ENCODE results near the gene NFE2. TPM values are rescaled to one million over a fixed set of nuclear protein-coding genes. Genes with fewer than 3 reads are reported as not detected.

Gene NFE2
- under 1 TPM in 2 of 3 donors, not detected in 1; 0.25 to 0.31 TPM for total RNA-seq
- long read RNA-seq, donor 1: 0 reads
- long read RNA-seq, donor 2: 0 reads

- intact Hi-C loops (cut with DNase I, micrococcal nuclease): no loop called here
- ATAC-seq (peak; percentile 72), DNase-seq (peak; percentile 60 to 72 (median 60))
- TF ChIP-seq, protein P1, sequence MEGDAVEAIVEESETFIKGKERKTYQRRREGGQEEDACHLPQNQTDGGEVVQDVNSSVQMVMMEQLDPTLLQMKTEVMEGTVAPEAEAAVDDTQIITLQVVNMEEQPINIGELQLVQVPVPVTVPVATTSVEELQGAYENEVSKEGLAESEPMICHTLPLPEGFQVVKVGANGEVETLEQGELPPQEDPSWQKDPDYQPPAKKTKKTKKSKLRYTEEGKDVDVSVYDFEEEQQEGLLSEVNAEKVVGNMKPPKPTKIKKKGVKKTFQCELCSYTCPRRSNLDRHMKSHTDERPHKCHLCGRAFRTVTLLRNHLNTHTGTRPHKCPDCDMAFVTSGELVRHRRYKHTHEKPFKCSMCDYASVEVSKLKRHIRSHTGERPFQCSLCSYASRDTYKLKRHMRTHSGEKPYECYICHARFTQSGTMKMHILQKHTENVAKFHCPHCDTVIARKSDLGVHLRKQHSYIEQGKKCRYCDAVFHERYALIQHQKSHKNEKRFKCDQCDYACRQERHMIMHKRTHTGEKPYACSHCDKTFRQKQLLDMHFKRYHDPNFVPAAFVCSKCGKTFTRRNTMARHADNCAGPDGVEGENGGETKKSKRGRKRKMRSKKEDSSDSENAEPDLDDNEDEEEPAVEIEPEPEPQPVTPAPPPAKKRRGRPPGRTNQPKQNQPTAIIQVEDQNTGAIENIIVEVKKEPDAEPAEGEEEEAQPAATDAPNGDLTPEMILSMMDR (IDR thresholded peaks at IDR 0.05): no peak
- Histone ChIP-seq H3K36me3 (ENCODE audit: low read depth) (no peaks in the 10 kb centered on the region), H3K9me3 (no peaks in the 10 kb centered on the region), H3K4me1 (ENCODE audit: low read depth) (peaks cover 14% of the 10 kb centered on the region), H3K4me3 (no peak within 1 kb of the TSS)
Observed at GRCh38 chr12:54300732-54301427, at the start of gene NFE2. Gene NFE2 (minus strand): TSS chr12:54301015. CDS start chr12:54295248, 5,767 bp downstream.

DNA sequence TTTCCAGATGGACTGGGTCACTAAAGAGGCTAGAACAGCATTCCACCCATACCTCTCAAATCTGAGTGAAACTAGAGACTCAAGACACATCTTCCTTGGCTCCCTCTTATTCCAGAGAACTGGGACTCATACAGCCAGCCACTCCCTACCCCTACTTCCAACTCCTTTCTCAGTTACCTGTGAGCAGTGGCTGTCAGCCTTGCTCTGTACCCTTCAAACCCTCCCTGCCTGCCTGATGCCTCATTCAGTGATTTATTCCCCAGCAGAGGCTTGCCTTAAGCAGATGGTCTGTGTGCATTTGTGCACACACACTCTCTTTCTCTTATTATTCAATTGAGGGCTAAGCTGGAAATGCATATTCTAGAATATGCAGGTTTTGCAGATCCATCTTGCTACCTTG is 48.9 kb upstream of the NFE2 start:
- H3K36me3 ChIP-seq (ENCODE audit: low read depth): peaks cover 7% of the 10 kb centered on the region
- TF ChIP-seq, protein P1 (IDR thresholded peaks at IDR 0.05): no peak
- no peaks in the 10 kb centered on the region for H3K4me1 ChIP-seq (ENCODE audit: low read depth)
- DNase-seq: no peak
- H3K4me3 ChIP-seq: no peak overlapping the region
- H3K9me3 ChIP-seq: no peaks in the 10 kb centered on the region
- intact Hi-C loops (cut with DNase I, micrococcal nuclease): no loop called here
- no peak for ATAC-seq

- H3K4me1 ChIP-seq (ENCODE audit: low read depth): no peaks in the 10 kb centered on the region
- H3K9me3 ChIP-seq: no peaks in the 10 kb centered on the region
- intact Hi-C loops (cut with DNase I, micrococcal nuclease): no loop called here
- DNase-seq (no peak), ATAC-seq (no peak)
- TF ChIP-seq, protein P1 (IDR thresholded peaks at IDR 0.05): no peak
- no peak overlapping the region for H3K4me3 ChIP-seq
- peaks cover 11% of the 10 kb centered on the region for H3K36me3 ChIP-seq (ENCODE audit: low read depth)
Observed at GRCh38 chr12:54349036-54349435, 48.2 kb upstream of the NFE2 start.

GRCh38 chr12:54341378-54342300 is 40.8 kb upstream of the NFE2 start:
- TF ChIP-seq, protein P1 (IDR thresholded peaks at IDR 0.05): no peak
- H3K4me1 ChIP-seq (ENCODE audit: low read depth): no peaks in the 10 kb centered on the region
- DNase-seq: no peak
- H3K9me3 ChIP-seq: no peaks in the 10 kb centered on the region
- no peak overlapping the region for H3K4me3 ChIP-seq
- peaks cover 4% of the 10 kb centered on the region for H3K36me3 ChIP-seq (ENCODE audit: low read depth)
- intact Hi-C loops (cut with DNase I, micrococcal nuclease): no loop called here
- ATAC-seq: no peak

GRCh38 chr12:54340846-54341245 is 40.0 kb upstream of the NFE2 start:
- Histone ChIP-seq H3K36me3 (ENCODE audit: low read depth) (peaks cover 4% of the 10 kb centered on the region), H3K4me3 (no peak overlapping the region), H3K9me3 (no peaks in the 10 kb centered on the region), H3K4me1 (ENCODE audit: low read depth) (no peaks in the 10 kb centered on the region)
- TF ChIP-seq, protein P1 (IDR thresholded peaks at IDR 0.05): no peak
- no peak for DNase-seq
- intact Hi-C loops (cut with DNase I, micrococcal nuclease): no loop called here
- peak; percentile 43 for ATAC-seq
